ENCODE results near the gene CDKN2B-AS1.

CDKN2B-AS1 gene

GRCh38 chr9:22052376-22052945 lies 57.9 kb downstream of the CDKN2B-AS1 start (continued):
- TF ChIP-seq, protein P1, sequence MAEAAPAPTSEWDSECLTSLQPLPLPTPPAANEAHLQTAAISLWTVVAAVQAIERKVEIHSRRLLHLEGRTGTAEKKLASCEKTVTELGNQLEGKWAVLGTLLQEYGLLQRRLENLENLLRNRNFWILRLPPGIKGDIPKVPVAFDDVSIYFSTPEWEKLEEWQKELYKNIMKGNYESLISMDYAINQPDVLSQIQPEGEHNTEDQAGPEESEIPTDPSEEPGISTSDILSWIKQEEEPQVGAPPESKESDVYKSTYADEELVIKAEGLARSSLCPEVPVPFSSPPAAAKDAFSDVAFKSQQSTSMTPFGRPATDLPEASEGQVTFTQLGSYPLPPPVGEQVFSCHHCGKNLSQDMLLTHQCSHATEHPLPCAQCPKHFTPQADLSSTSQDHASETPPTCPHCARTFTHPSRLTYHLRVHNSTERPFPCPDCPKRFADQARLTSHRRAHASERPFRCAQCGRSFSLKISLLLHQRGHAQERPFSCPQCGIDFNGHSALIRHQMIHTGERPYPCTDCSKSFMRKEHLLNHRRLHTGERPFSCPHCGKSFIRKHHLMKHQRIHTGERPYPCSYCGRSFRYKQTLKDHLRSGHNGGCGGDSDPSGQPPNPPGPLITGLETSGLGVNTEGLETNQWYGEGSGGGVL (tag by site-specific recombination; IDR thresholded peaks at IDR 0.05) = peak; percentile 84
- TF ChIP-seq ZIC2 (tag by site-specific recombination; IDR thresholded peaks at IDR 0.05) (no peak), TSHZ1 (tag by site-specific recombination; IDR thresholded peaks at IDR 0.05; ENCODE audit: borderline replicate concordance) (no peak), ZNF362 (tag by site-specific recombination; IDR thresholded peaks at IDR 0.05) (no peak), ZBTB8A (tag by site-specific recombination; IDR thresholded peaks at IDR 0.05) (no peak), ZNF37A (tag by site-specific recombination; IDR thresholded peaks at IDR 0.05) (no peak), ZNF561 (tag by site-specific recombination; IDR thresholded peaks at IDR 0.05; ENCODE audit: borderline replicate concordance) (no peak), SP3 (tag by site-specific recombination; IDR thresholded peaks at IDR 0.05) (no peak), ZSCAN30 (tag by site-specific recombination; IDR thresholded peaks at IDR 0.05) (no peak), ZFP41 (tag by site-specific recombination; IDR thresholded peaks at IDR 0.05; ENCODE audit: borderline replicate concordance) (no peak), HOXA7 (CRISPR knock-in tag; IDR thresholded peaks at IDR 0.05; ENCODE audit: borderline replicate concordance) (no peak), ZFP3 (tag by site-specific recombination; IDR thresholded peaks at IDR 0.05; ENCODE audit: low read depth) (no peak), ZNF423 (tag by site-specific recombination; IDR thresholded peaks at IDR 0.05) (no peak), ZNF707 (tag by site-specific recombination; IDR thresholded peaks at IDR 0.05) (no peak), ZNF24 (tag by site-specific recombination; IDR thresholded peaks at IDR 0.05) (no peak), ZBTB1 (tag by site-specific recombination; IDR thresholded peaks at IDR 0.05) (no peak), ZNF354C (tag by site-specific recombination; IDR thresholded peaks at IDR 0.05; ENCODE audit: borderline replicate concordance, low read depth) (no peak), ZNF214 (tag by site-specific recombination; IDR thresholded peaks at IDR 0.05; ENCODE audit: borderline replicate concordance) (no peak), ZNF132 (tag by site-specific recombination; IDR thresholded peaks at IDR 0.05; ENCODE audit: borderline replicate concordance) (no peak), CTCF (tag by site-specific recombination; IDR thresholded peaks at IDR 0.05) (no peak), EGR2 (tag by site-specific recombination; IDR thresholded peaks at IDR 0.05; ENCODE audit: low read depth) (peak; percentile 48), ZEB2 (tag by site-specific recombination; IDR thresholded peaks at IDR 0.05) (peak; percentile 66)
- TF ChIP-seq, protein P2, sequence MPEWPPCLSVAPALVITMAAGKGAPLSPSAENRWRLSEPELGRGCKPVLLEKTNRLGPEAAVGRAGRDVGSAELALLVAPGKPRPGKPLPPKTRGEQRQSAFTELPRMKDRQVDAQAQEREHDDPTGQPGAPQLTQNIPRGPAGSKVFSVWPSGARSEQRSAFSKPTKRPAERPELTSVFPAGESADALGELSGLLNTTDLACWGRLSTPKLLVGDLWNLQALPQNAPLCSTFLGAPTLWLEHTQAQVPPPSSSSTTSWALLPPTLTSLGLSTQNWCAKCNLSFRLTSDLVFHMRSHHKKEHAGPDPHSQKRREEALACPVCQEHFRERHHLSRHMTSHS (tag by site-specific recombination; IDR thresholded peaks at IDR 0.05) = no peak
- TF ChIP-seq, protein P3, sequence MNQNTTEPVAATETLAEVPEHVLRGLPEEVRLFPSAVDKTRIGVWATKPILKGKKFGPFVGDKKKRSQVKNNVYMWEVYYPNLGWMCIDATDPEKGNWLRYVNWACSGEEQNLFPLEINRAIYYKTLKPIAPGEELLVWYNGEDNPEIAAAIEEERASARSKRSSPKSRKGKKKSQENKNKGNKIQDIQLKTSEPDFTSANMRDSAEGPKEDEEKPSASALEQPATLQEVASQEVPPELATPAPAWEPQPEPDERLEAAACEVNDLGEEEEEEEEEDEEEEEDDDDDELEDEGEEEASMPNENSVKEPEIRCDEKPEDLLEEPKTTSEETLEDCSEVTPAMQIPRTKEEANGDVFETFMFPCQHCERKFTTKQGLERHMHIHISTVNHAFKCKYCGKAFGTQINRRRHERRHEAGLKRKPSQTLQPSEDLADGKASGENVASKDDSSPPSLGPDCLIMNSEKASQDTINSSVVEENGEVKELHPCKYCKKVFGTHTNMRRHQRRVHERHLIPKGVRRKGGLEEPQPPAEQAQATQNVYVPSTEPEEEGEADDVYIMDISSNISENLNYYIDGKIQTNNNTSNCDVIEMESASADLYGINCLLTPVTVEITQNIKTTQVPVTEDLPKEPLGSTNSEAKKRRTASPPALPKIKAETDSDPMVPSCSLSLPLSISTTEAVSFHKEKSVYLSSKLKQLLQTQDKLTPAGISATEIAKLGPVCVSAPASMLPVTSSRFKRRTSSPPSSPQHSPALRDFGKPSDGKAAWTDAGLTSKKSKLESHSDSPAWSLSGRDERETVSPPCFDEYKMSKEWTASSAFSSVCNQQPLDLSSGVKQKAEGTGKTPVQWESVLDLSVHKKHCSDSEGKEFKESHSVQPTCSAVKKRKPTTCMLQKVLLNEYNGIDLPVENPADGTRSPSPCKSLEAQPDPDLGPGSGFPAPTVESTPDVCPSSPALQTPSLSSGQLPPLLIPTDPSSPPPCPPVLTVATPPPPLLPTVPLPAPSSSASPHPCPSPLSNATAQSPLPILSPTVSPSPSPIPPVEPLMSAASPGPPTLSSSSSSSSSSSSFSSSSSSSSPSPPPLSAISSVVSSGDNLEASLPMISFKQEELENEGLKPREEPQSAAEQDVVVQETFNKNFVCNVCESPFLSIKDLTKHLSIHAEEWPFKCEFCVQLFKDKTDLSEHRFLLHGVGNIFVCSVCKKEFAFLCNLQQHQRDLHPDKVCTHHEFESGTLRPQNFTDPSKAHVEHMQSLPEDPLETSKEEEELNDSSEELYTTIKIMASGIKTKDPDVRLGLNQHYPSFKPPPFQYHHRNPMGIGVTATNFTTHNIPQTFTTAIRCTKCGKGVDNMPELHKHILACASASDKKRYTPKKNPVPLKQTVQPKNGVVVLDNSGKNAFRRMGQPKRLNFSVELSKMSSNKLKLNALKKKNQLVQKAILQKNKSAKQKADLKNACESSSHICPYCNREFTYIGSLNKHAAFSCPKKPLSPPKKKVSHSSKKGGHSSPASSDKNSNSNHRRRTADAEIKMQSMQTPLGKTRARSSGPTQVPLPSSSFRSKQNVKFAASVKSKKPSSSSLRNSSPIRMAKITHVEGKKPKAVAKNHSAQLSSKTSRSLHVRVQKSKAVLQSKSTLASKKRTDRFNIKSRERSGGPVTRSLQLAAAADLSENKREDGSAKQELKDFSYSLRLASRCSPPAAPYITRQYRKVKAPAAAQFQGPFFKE (tag by site-specific recombination; IDR thresholded peaks at IDR 0.05; ENCODE audit: borderline replicate concordance) = no peak
